Transverse colon (tissue), 4 donors: Measurements from ENCODE around the gene TEX12. TPM values are rescaled to one million over a fixed set of nuclear protein-coding genes. Genes with fewer than 3 reads are reported as not detected.

ENCODE experiments used
- DNase-seq: peaks from one replicate; pipeline ENCODE4 v3.0.0-alpha.2; 2019
- H3K27ac ChIP-seq, 4 donors: fragments of 200-600 bp; sonication (generic); 2 replicates each; pipeline ENCODE4 v1.5.1; 2016 to 2018; ENCODE audit warnings: inconsistent platforms in 4 of 4
- H3K27me3 ChIP-seq: fragments of 200-600 bp; sonication (generic); 2 replicates; pipeline ENCODE4 v1.5.1; 2017; ENCODE audit warnings: inconsistent platforms
- H3K36me3 ChIP-seq, 4 donors: fragments of 200-600 bp; sonication (generic); 2 replicates each; pipeline ENCODE4 v1.5.1; 2017 to 2019; ENCODE audit warnings: inconsistent platforms in 4 of 4
- H3K4me1 ChIP-seq, 4 donors: fragments of 200-600 bp; sonication (generic); 2 replicates each; pipeline ENCODE4 v1.5.1; 2017 to 2020; ENCODE audit warnings: inconsistent platforms in 4 of 4
- H3K4me3 ChIP-seq, 4 donors: fragments of 200-600 bp; sonication (generic); 1 replicate in 1 of 4; 2 replicates in 3 of 4; pipeline versions ENCODE4 v1.5.1 to v1.6.1; 2017 to 2019; ENCODE audit warnings: inconsistent platforms in 4 of 4
- H3K9me3 ChIP-seq, 2 donors: fragments of 200-600 bp; sonication (generic); 2 replicates each; pipeline ENCODE4 v1.5.1; 2017 to 2019; ENCODE audit warnings: inconsistent platforms in 2 of 2
- EP300 ChIP-seq: sonication (generic); formaldehyde crosslinking; IDR thresholded peaks from one replicate; pipeline ENCODE4 v1.6.1; 2017; ENCODE audit warnings: antibody characterized with exemption, low read depth
- POLR2A ChIP-seq: fragments of 450-650 bp; IDR thresholded peaks from one replicate; pipeline ENCODE4 v1.6.1; 2016; ENCODE audit warnings: antibody characterized with exemption, mild to moderate bottlenecking, moderate library complexity
- POLR2AphosphoS5 ChIP-seq, 3 donors: sonication (generic); formaldehyde crosslinking; IDR thresholded peaks; one replicate each; pipeline ENCODE4 v1.6.1; 2016; ENCODE audit warnings: antibody characterized with exemption in 3 of 3
- WGBS, 2 donors: methylation state at CpG; one replicate each; pipeline ENCODE4 v1.1.5; 2018; ENCODE audit warnings: low coverage in 1 of 2; 5-methylcytosine and 5-hydroxymethylcytosine counted together
- in situ Hi-C, 4 donors: fragments of 200-750 bp; cut with MboI; loops; one replicate each; pipeline versions ENCODE4 v1.15.0 to v1.15.1; 2017; ENCODE audit warnings: low sequenced_read_pairs in 3 of 4, low pct_ligation_motif_present in 1 of 4, low pct_unique_long_range_greater_than_20kb in 1 of 4
- intact Hi-C: fragments of 100-400 bp; cut with DNase I; formaldehyde crosslinking; loops from one replicate; pipeline ENCODE4 v1.15.1; 2023; ENCODE audit warnings: low total_unique reads
- small RNA-seq, 4 donors: library from RNA; depleted of rRNA; stranded (forward); fragments of <200 nt; gene quantifications; one replicate each; pipeline ENCODE3, GENCODE V24; 2016
- total RNA-seq, 4 donors: library from RNA; depleted of rRNA; stranded (reverse); fragments of >200 nt; gene quantifications; one replicate each; pipeline ENCODE4 v1.1.0, GENCODE V29; 2016
- TF ChIP-seq, protein P1 (sequence below), 5 experiments: fragments of 200-600 bp in 3 of 5; fragments of 450-650 bp in 2 of 5; sonication (generic) in 3 of 5; IDR thresholded peaks; 1 replicate in 2 of 5; 2 replicates in 3 of 5; pipeline ENCODE4 v1.5.1; 2016 to 2017; ENCODE audit warnings: antibody characterized with exemption in 5 of 5, inconsistent platforms in 3 of 5, mild to moderate bottlenecking in 2 of 5, moderate library complexity in 1 of 5

TEX12 gene
- total RNA-seq, 4 donors from 2014 or later = 0.96 to 1.3 TPM; not detected in 2

DNA sequence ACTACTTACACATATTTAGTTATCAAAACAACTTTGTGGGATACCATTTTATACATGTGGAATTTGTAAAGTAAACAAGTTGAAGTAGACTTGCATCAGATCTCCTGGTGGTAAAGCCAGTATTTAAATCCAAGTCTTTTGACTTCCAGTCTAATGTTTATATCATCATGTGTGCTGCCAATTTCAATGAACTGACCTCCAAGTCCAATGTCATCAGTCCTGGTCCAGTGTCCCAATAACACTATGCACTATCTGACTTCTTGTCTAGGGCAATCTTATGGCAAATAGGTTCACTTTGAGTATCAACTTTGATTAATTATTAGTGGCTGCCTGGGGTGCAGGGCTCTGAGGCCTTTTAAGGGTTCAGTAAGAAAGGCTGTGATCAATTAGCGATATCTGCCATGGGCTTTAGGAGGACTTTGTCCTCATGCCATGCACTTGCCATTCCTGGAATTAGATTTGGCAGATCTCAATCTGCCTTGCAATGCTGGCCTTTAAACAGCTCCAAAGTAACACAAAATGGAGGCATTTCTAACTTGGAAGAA, 49.5 kb downstream of the TEX12 start:
- H3K4me3 ChIP-seq = no peak overlapping the region
- 93 to 100% methylated on average over 1 of the region's 1 CpG for WGBS, 2 donors
- DNase-seq = no peak
- TF ChIP-seq, protein P1, sequence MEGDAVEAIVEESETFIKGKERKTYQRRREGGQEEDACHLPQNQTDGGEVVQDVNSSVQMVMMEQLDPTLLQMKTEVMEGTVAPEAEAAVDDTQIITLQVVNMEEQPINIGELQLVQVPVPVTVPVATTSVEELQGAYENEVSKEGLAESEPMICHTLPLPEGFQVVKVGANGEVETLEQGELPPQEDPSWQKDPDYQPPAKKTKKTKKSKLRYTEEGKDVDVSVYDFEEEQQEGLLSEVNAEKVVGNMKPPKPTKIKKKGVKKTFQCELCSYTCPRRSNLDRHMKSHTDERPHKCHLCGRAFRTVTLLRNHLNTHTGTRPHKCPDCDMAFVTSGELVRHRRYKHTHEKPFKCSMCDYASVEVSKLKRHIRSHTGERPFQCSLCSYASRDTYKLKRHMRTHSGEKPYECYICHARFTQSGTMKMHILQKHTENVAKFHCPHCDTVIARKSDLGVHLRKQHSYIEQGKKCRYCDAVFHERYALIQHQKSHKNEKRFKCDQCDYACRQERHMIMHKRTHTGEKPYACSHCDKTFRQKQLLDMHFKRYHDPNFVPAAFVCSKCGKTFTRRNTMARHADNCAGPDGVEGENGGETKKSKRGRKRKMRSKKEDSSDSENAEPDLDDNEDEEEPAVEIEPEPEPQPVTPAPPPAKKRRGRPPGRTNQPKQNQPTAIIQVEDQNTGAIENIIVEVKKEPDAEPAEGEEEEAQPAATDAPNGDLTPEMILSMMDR (IDR thresholded peaks at IDR 0.05) = no peak
- no peak for TF ChIP-seq POLR2AphosphoS5 (IDR thresholded peaks at IDR 0.05)
- intact Hi-C loops = no loop called here
- in situ Hi-C loops = loop anchor here in 3 of 4 donors (5.0 to 25.0 kb wide), 3 partner anchors 61 to 1071 kb away; no protein-coding TSS in a partner anchor
- peaks cover 0 to 6% (median 2%) of the 10 kb centered on the region in 4 donors for H3K4me1 ChIP-seq
- H3K9me3 ChIP-seq = no peaks in the 10 kb centered on the region
- no peak overlapping the region for H3K27ac ChIP-seq
- H3K27me3 ChIP-seq = no peaks in the 10 kb centered on the region
- no peaks in the 10 kb centered on the region for H3K36me3 ChIP-seq

DNA sequence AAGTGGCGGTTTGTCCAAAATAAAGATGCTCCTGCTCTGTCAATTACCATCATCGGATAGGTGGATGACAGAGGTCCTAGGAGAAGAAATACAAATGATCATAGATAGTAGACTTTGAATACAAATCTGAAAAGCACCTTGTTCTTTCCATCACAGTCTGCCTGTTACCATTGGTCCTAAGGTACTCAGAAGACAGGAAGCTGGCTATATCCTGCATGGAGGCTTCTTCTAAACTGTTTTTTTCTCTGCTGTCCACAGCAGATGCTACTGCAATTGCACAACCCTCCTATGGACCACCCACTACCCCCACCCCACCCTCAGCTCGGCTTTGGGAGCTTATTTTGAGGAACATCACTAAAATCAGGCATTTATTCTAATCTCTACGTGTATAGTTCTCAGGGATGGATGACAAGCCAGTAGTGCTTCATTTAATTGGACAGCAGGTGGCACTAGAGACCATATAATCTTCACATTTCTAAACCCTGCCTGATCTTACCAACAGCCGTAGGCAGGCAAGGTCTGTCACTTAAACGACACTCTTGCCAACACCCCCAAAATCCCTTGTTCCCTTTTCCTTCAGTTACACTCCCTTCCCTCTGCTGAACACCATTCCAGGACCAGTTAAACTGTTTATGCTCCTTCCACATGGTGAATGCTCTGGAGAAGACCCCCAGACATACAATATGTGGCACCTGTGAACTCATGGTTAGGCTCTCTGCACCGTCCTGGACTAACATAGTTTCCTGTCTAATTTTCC, 52.5 kb downstream of the TEX12 start:
- WGBS, 2 donors = 33 to 53% methylated on average over 5 to 7 of the region's 7 CpGs
- Histone ChIP-seq H3K9me3 (no peaks in the 10 kb centered on the region), H3K4me1 (peaks cover 0 to 12% (median 3%) of the 10 kb centered on the region in 4 donors), H3K27ac (no peak overlapping the region), H3K27me3 (no peaks in the 10 kb centered on the region), H3K36me3 (no peaks in the 10 kb centered on the region), H3K4me3 (no peak overlapping the region)
- DNase-seq = peak; percentile 20
- TF ChIP-seq POLR2AphosphoS5 (IDR thresholded peaks at IDR 0.05) = no peak
- TF ChIP-seq EP300 = no peak
- TF ChIP-seq POLR2A = no peak
- TF ChIP-seq, protein P1 (IDR thresholded peaks at IDR 0.05) = peak; percentile 72 to 89 (median 82)
- intact Hi-C loops (loop anchor here (1.0 kb wide), 1 partner anchor 61 kb away; no protein-coding TSS in a partner anchor), in situ Hi-C loops (loop anchor here (5.0 to 25.0 kb wide), 5 partner anchors 53 to 1068 kb away; no protein-coding TSS in a partner anchor)

DNA sequence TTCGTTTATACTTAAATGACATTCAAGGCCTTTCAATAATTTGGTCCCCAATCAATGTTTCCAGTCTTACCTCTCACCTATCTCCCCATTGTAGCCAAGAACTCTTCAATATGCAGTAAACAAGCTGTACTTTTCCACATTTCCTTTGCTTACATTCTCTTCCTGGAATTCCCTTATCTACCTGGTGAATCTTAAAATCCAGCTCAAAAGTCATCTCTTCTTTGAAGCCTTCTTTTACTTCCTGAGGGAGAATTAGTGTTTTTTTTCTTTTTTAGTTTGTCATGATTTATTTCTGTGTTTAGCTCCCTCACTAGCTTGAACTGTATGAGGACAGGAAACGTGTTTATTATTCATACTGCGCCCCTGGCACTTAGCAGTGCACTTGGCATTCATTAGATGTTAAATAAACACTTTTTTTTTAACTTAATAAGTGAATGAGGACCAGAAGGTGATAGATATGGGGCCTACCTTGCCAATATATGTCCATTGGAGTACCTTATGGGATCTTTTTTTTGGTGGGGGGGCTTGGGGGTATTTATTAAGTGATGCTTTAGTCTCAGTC, 54.2 kb downstream of the TEX12 start:
- H3K27ac ChIP-seq = peak overlapping the region; percentile 7 to 44 (median 24)
- no peak for DNase-seq
- intact Hi-C loops (no loop called here), in situ Hi-C loops (loop anchor here (5.0 to 25.0 kb wide), 4 partner anchors 51 to 1066 kb away; no protein-coding TSS in a partner anchor)
- no peaks in the 10 kb centered on the region for H3K27me3 ChIP-seq
- H3K36me3 ChIP-seq = no peaks in the 10 kb centered on the region
- TF ChIP-seq EP300 (no peak), POLR2AphosphoS5 (IDR thresholded peaks at IDR 0.05) (no peak), POLR2A (no peak)
- TF ChIP-seq, protein P1 (IDR thresholded peaks at IDR 0.05) = no peak
- WGBS, 2 donors = 50 to 80% methylated on average over 1 to 3 of the region's 3 CpGs
- H3K4me1 ChIP-seq = peaks cover 0 to 17% (median 5%) of the 10 kb centered on the region in 4 donors
- no peaks in the 10 kb centered on the region for H3K9me3 ChIP-seq
- H3K4me3 ChIP-seq = no peak overlapping the region

Small RNA genes lying within 50 kb of the gene (small RNA-seq; reads per million reads assigned to genes)
- 0 reads per million in 4 donors for gene MRPS36P4

Other genes with a start within 250 kb of the TEX12 start
- 10 to 100 TPM in 1 of 4 donors, 1 to 10 TPM in 2, not detected in 1; 3.0 to 11.1 (median 9.1) TPM for gene C11orf52, start 248.5 kb upstream of the TEX12 start, total RNA-seq
- 100 to 1,000 TPM in 1 of 4 donors, 10 to 100 TPM in 3; 21.8 to 115 (median 35.0) TPM for gene DIXDC1, start 230.0 kb upstream of the TEX12 start, total RNA-seq
- 10 to 100 TPM; 20.2 to 40.3 (median 23.8) TPM for gene DLAT, start 142.0 kb upstream of the TEX12 start, total RNA-seq
- 100 to 1,000 TPM in 1 of 4 donors, 1 to 10 TPM in 1, under 1 TPM in 1, not detected in 1; 0.68 to 372 (median 1.6) TPM for gene PIH1D2, start 93.4 kb upstream of the TEX12 start, total RNA-seq
- gene NKAPD1, start 93.1 kb upstream of the TEX12 start, total RNA-seq = 10 to 100 TPM in 2 of 4 donors, 1 to 10 TPM in 2; 3.0 to 24.0 (median 8.7) TPM
- 10 to 100 TPM; 26.2 to 58.9 (median 40.6) TPM for gene TIMM8B, start 80.6 kb upstream of the TEX12 start, total RNA-seq
- 100 to 1,000 TPM in 3 of 4 donors, 10 to 100 TPM in 1; 30.3 to 268 (median 145) TPM for gene SDHD, start 80.5 kb upstream of the TEX12 start, total RNA-seq
- gene IL18, start 3.3 kb upstream of the TEX12 start, total RNA-seq = 100 to 1,000 TPM in 1 of 4 donors, 10 to 100 TPM in 3; 18.1 to 169 (median 76.0) TPM
- 10 to 100 TPM in 1 of 4 donors, 1 to 10 TPM in 3; 2.8 to 12.1 (median 4.0) TPM for gene BCO2, start 8.1 kb downstream of the TEX12 start, total RNA-seq
- 10 to 100 TPM in 2 of 4 donors, 1 to 10 TPM in 2; 9.7 to 29.1 (median 18.7) TPM for gene PTS, start 59.1 kb downstream of the TEX12 start, total RNA-seq
- gene PLET1, start 93.5 kb downstream of the TEX12 start, total RNA-seq = not detected